Testis (tissue), 3 donors: ENCODE results near the gene GMEB2. TPM values are rescaled to one million over a fixed set of nuclear protein-coding genes. Genes with fewer than 3 reads are reported as not detected.

ENCODE experiments used
- DNase-seq: peaks from one replicate; pipeline ENCODE4 v3.0.0-alpha.2; 2019
- H3K27ac ChIP-seq, 2 donors: fragments of 200-600 bp; sonication (generic); one replicate each; pipeline ENCODE4 v1.5.1; 2019
- H3K27me3 ChIP-seq: fragments of 200-600 bp; sonication (generic); one replicate; pipeline ENCODE4 v1.5.1; 2019
- H3K36me3 ChIP-seq: fragments of 200-600 bp; sonication (generic); one replicate; pipeline ENCODE4 v1.5.1; 2017; ENCODE audit warnings: low read depth; ENCODE audit errors: missing control alignments
- H3K4me1 ChIP-seq: fragments of 200-600 bp; sonication (generic); one replicate; pipeline ENCODE4 v1.5.1; 2019
- H3K4me3 ChIP-seq, 2 donors: fragments of 200-600 bp; sonication (generic); one replicate each; pipeline ENCODE4 v1.5.1; 2017 to 2019
- H3K9me3 ChIP-seq: fragments of 200-600 bp; sonication (generic); one replicate; pipeline ENCODE4 v1.5.1; 2017
- CTCF ChIP-seq, 3 experiments: fragments of 450-650 bp in 2 of 3; fragments of 200-600 bp in 1 of 3; sonication (generic) in 1 of 3; IDR thresholded peaks; one replicate each; pipeline ENCODE4 v1.5.1; 2016 to 2019; ENCODE audit warnings: antibody characterized with exemption in 3 of 3, mild to moderate bottlenecking in 2 of 3, moderate library complexity in 1 of 3
- POLR2A ChIP-seq: fragments of 450-650 bp; IDR thresholded peaks from one replicate; pipeline ENCODE4 v1.6.1; 2017; ENCODE audit warnings: antibody characterized with exemption, mild to moderate bottlenecking, moderate library complexity
- WGBS, 2 donors: methylation state at CpG; one replicate each; pipeline ENCODE4 v1.1.5; 2018; 5-methylcytosine and 5-hydroxymethylcytosine counted together
- intact Hi-C: fragments of 100-400 bp; cut with DNase I; formaldehyde crosslinking; loops from one replicate; pipeline ENCODE4 v1.15.1; 2023; ENCODE audit warnings: low total_unique reads
- polyA plus RNA-seq: library from polyadenylated mRNA; stranded (reverse); fragments of 350-450 nt; fragmentation: Illumina TruSeq; extraction: RNeasy Lipid Tissue Mini Kit (QIAGEN cat#74804); gene quantifications from one replicate; pipeline ENCODE4 v1.2.3, GENCODE V29; 2014; ENCODE audit warnings: low read depth, low replicate concordance; ENCODE audit not compliant: insufficient read depth
- total RNA-seq, 2 donors: library from RNA; depleted of rRNA; stranded (reverse); fragments of >200 nt; gene quantifications; one replicate each; pipeline ENCODE4 v1.2.3, GENCODE V29; 2016

The GMEB2 gene
- total and polyA plus RNA-seq, 3 donors from 2014 or later: 20.3 to 33.1 (median 31.0) TPM

GRCh38 chr20:63568170-63568981 lies 58.5 kb downstream of the GMEB2 start:
- TF ChIP-seq CTCF (IDR thresholded peaks at IDR 0.05): no peak
- TF ChIP-seq POLR2A: no peak
- intact Hi-C loops: no loop called here
- Histone ChIP-seq H3K36me3 (no peaks in the 10 kb centered on the region), H3K4me3 (no peak overlapping the region), H3K4me1 (peaks cover 3% of the 10 kb centered on the region), H3K27ac (no peak overlapping the region), H3K27me3 (no peaks in the 10 kb centered on the region), H3K9me3 (no peaks in the 10 kb centered on the region)
- no peak for DNase-seq
- WGBS, 2 donors: 93 to 100% methylated on average over 2 to 42 of the region's 43 CpGs

- Histone ChIP-seq H3K27me3 (no peaks in the 10 kb centered on the region), H3K36me3 (no peaks in the 10 kb centered on the region), H3K4me1 (no peaks in the 10 kb centered on the region), H3K27ac (no peak overlapping the region), H3K9me3 (no peaks in the 10 kb centered on the region), H3K4me3 (no peak overlapping the region)
- TF ChIP-seq POLR2A: no peak
- no peak for TF ChIP-seq CTCF (IDR thresholded peaks at IDR 0.05)
- 87 to 91% methylated on average over 14 to 37 of the region's 37 CpGs for WGBS, 2 donors
- no peak for DNase-seq
- intact Hi-C loops: no loop called here
Observed at GRCh38 chr20:63567386-63568169, 59.3 kb downstream of the GMEB2 start.

DNA sequence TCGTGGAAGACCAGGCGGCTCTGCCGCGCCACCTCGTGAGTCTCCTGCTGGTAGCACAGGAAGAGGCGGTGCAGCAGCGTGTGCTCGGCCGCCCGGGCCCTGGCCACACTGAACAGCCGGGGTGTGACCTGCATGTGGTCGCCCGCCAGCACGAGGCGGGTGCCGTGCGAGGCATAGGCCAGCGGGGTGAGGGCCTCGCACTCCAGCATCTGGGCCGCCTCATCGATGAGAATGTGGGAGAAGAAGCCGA lies 59.8 kb downstream of the GMEB2 start:
- TF ChIP-seq POLR2A (no peak), CTCF (IDR thresholded peaks at IDR 0.05) (no peak)
- Histone ChIP-seq H3K4me3 (no peak overlapping the region), H3K9me3 (no peaks in the 10 kb centered on the region), H3K27ac (no peak overlapping the region), H3K36me3 (no peaks in the 10 kb centered on the region), H3K27me3 (no peaks in the 10 kb centered on the region), H3K4me1 (no peaks in the 10 kb centered on the region)
- DNase-seq: no peak
- intact Hi-C loops: no loop called here
- 85 to 87% methylated on average over 10 to 20 of the region's 22 CpGs for WGBS, 2 donors

GRCh38 chr20:63566395-63567135 lies 60.3 kb downstream of the GMEB2 start:
- Histone ChIP-seq H3K36me3 (no peaks in the 10 kb centered on the region), H3K9me3 (no peaks in the 10 kb centered on the region), H3K4me3 (no peak overlapping the region), H3K4me1 (no peaks in the 10 kb centered on the region), H3K27me3 (no peaks in the 10 kb centered on the region), H3K27ac (no peak overlapping the region)
- intact Hi-C loops: no loop called here
- TF ChIP-seq POLR2A (no peak), CTCF (IDR thresholded peaks at IDR 0.05) (no peak)
- WGBS, 2 donors: 92 to 95% methylated on average over 13 to 46 of the region's 46 CpGs
- DNase-seq: no peak
